GM23338 (cell line): Measurements from ENCODE around the gene IMMP2L. TPM values are rescaled to one million over a fixed set of nuclear protein-coding genes. Genes with fewer than 3 reads are reported as not detected.
A peak's percentile ranks its signal among the peaks of the same experiment; 100 is the strongest.
"Not testable (repeated sequence)": the region's sequence is repeated elsewhere in the genome, so short reads cannot be mapped to it uniquely, and the experiment has no call there.

ENCODE experiments used
- ATAC-seq: fragments of 200-7000 bp; cut with Tn5 transposase; 3 replicates; pipeline ENCODE4 v1.9.1; 2020
- DNase-seq: peaks from one replicate; pipeline ENCODE4 v3.0.0-alpha.2; 2015; ENCODE audit warnings: low spot score
- H2AFZ ChIP-seq: fragments of 200-600 bp; sonication (generic); 2 replicates; pipeline ENCODE4 v1.8.0; 2016; ENCODE audit warnings: antibody characterized with exemption, mild to moderate bottlenecking, moderate library complexity
- H3F3A ChIP-seq: fragments of 200-600 bp; sonication (generic); replicated peaks from 2 replicates; pipeline ENCODE4 v1.8.0; 2017; ENCODE audit warnings: antibody characterized with exemption, mixed run types, low read depth
- H3K27ac ChIP-seq: fragments of 200-600 bp; sonication (generic); 2 replicates; pipeline ENCODE4 v1.6.1; 2016; ENCODE audit warnings: low read depth
- H3K27me3 ChIP-seq: fragments of 200-600 bp; sonication (generic); 2 replicates; pipeline ENCODE4 v1.8.0; 2016; ENCODE audit warnings: mild to moderate bottlenecking, mixed run types, moderate library complexity; ENCODE audit not compliant: insufficient read depth
- H3K36me3 ChIP-seq: fragments of 200-600 bp; sonication (generic); 2 replicates; pipeline ENCODE4 v1.8.0; 2016; ENCODE audit warnings: mild to moderate bottlenecking; ENCODE audit not compliant: insufficient read depth
- H3K4me1 ChIP-seq: fragments of 200-600 bp; sonication (generic); 2 replicates; pipeline ENCODE4 v1.8.0; 2016; ENCODE audit warnings: mild to moderate bottlenecking, moderate library complexity; ENCODE audit not compliant: insufficient read depth
- H3K4me2 ChIP-seq: fragments of 200-600 bp; sonication (generic); 2 replicates; pipeline ENCODE4 v1.7.1; 2017; ENCODE audit warnings: mixed run types
- H3K4me3 ChIP-seq: fragments of 200-600 bp; sonication (generic); 2 replicates; pipeline ENCODE4 v1.6.1; 2016; ENCODE audit warnings: mixed run types
- H3K79me2 ChIP-seq: fragments of 200-600 bp; sonication (generic); replicated peaks from 2 replicates; pipeline ENCODE4 v1.8.0; 2017; ENCODE audit warnings: mild to moderate bottlenecking; ENCODE audit not compliant: insufficient read depth
- H3K9me2 ChIP-seq: fragments of 200-600 bp; sonication (generic); 2 replicates; pipeline ENCODE4 v1.8.0; 2017; ENCODE audit not compliant: insufficient read depth
- H4K20me1 ChIP-seq: fragments of 200-600 bp; sonication (generic); replicated peaks from 2 replicates; pipeline ENCODE4 v1.8.0; 2017; ENCODE audit warnings: mild to moderate bottlenecking; ENCODE audit not compliant: insufficient read depth
- H3K27ac Mint-ChIP-seq: 2 replicates; pipeline ENCODE4 v1.8.0; 2020; ENCODE audit warnings: inconsistent platforms, mild to moderate bottlenecking, moderate library complexity, mixed read lengths
- H3K27me3 Mint-ChIP-seq: 3 replicates; pipeline ENCODE4 v1.8.0; 2022; ENCODE audit warnings: low read depth, mild to moderate bottlenecking, moderate library complexity, mixed read lengths, inconsistent platforms; ENCODE audit not compliant: insufficient read depth, poor library complexity
- H3K36me3 Mint-ChIP-seq: 3 replicates; pipeline ENCODE4 v1.8.0; 2021; ENCODE audit warnings: low read depth, mild to moderate bottlenecking, inconsistent platforms, moderate library complexity, mixed read lengths
- H3K4me1 Mint-ChIP-seq: 3 replicates; pipeline ENCODE4 v1.8.0; 2020; ENCODE audit warnings: mild to moderate bottlenecking, inconsistent platforms, mixed read lengths
- H3K4me3 Mint-ChIP-seq: 3 replicates; pipeline ENCODE4 v1.8.0; 2021; ENCODE audit warnings: moderate library complexity, mild to moderate bottlenecking, inconsistent platforms, mixed read lengths
- H3K9me3 Mint-ChIP-seq: 3 replicates; pipeline ENCODE4 v1.8.0; 2020; ENCODE audit warnings: moderate library complexity, mild to moderate bottlenecking, inconsistent platforms, mixed read lengths
- EZH2phosphoT487 ChIP-seq: fragments of 200-600 bp; sonication (generic); IDR thresholded peaks from one replicate; pipeline ENCODE4 v1.8.1; 2018; ENCODE audit warnings: antibody characterized with exemption; ENCODE audit not compliant: unreplicated experiment
- JUNB ChIP-seq: IDR thresholded peaks from one replicate; pipeline ENCODE4 v1.6.1; 2016; ENCODE audit warnings: antibody characterized with exemption; ENCODE audit not compliant: unreplicated experiment
- NANOG ChIP-seq: IDR thresholded peaks from 2 replicates; pipeline ENCODE4 v1.6.1; 2016; ENCODE audit warnings: antibody characterized with exemption, borderline replicate concordance
- POLR2AphosphoS5 ChIP-seq: IDR thresholded peaks from 2 replicates; pipeline ENCODE4 v1.6.1; 2016; ENCODE audit warnings: antibody characterized with exemption, low read depth
- REST ChIP-seq: IDR thresholded peaks from one replicate; pipeline ENCODE4 v1.6.1; 2018; ENCODE audit warnings: antibody characterized with exemption; ENCODE audit not compliant: unreplicated experiment
- STAT1 ChIP-seq: IDR thresholded peaks from one replicate; pipeline ENCODE4 v1.6.1; 2016; ENCODE audit warnings: antibody characterized with exemption; ENCODE audit not compliant: unreplicated experiment
- ZNF331 ChIP-seq: fragments of 250-450 bp; sonication (Bioruptor Pico); IDR thresholded peaks from 2 replicates; pipeline ENCODE4 v1.5.0; 2020; ENCODE audit warnings: low read depth, mild to moderate bottlenecking, moderate library complexity
- ZNF462 ChIP-seq: fragments of 250-450 bp; sonication (Bioruptor Pico); IDR thresholded peaks from 2 replicates; pipeline ENCODE4 v1.5.0; 2020; ENCODE audit warnings: mild to moderate bottlenecking, moderate library complexity
- polyA plus RNA-seq: library from polyadenylated mRNA; unstranded; fragments of >200 nt; fragmentation: Nextera tagmentation; extraction: Ambion mirVana; gene quantifications from 2 replicates; pipeline ENCODE4 v1.2.1, GENCODE V29; 2016
- total RNA-seq: library from RNA; depleted of rRNA; stranded (reverse); fragments of >200 nt; shearing (Covaris generic); gene quantifications from 2 replicates; pipeline ENCODE4 v1.2.3, GENCODE V29; 2014

Gene IMMP2L
- total and polyA plus RNA-seq, 2 experiments from 2014 or later = 7.3 to 14.0 TPM

GRCh38 chr7:111251365-111251764, 310.9 kb downstream of the IMMP2L start:
- not testable (repeated sequence) for H3K9me2 ChIP-seq, ATAC-seq, H3K27ac ChIP-seq, H3K9me3 Mint-ChIP-seq, H3F3A ChIP-seq, H3K27me3 ChIP-seq, DNase-seq, H3K79me2 ChIP-seq, H3K4me3 Mint-ChIP-seq, H3K27ac Mint-ChIP-seq, H3K36me3 ChIP-seq, H3K27me3 Mint-ChIP-seq, H3K4me3 ChIP-seq, H3K4me2 ChIP-seq, H3K4me1 ChIP-seq, H2AFZ ChIP-seq, H3K36me3 Mint-ChIP-seq, H4K20me1 ChIP-seq
- peaks cover 13% of the 10 kb centered on the region for H3K4me1 Mint-ChIP-seq

- H3K9me3 Mint-ChIP-seq, H3K27me3 Mint-ChIP-seq, H3K4me3 Mint-ChIP-seq, H3K79me2 ChIP-seq, H4K20me1 ChIP-seq, H3K27me3 ChIP-seq, H3K4me1 ChIP-seq, DNase-seq, H3K27ac ChIP-seq, H3K36me3 Mint-ChIP-seq, ATAC-seq, H2AFZ ChIP-seq, H3K9me2 ChIP-seq, H3K4me2 ChIP-seq, H3K4me3 ChIP-seq, H3K27ac Mint-ChIP-seq, H3K36me3 ChIP-seq, H3F3A ChIP-seq: not testable (repeated sequence)
- H3K4me1 Mint-ChIP-seq = peaks cover 13% of the 10 kb centered on the region
Measured at GRCh38 chr7:111249807-111250206, 312.5 kb downstream of the IMMP2L start.

- Histone ChIP-seq H3K79me2 (no peaks in the 10 kb centered on the region), H3K36me3 (no peaks in the 10 kb centered on the region), H3K9me2 (no peaks in the 10 kb centered on the region), H3F3A (no peaks in the 10 kb centered on the region), H4K20me1 (no peaks in the 10 kb centered on the region), H3K4me1 (peaks cover 17% of the 10 kb centered on the region), H3K27ac (no peak overlapping the region), H3K27me3 (no peaks in the 10 kb centered on the region), H3K4me2 (no peak overlapping the region), H2AFZ (no peak overlapping the region), H3K4me3 (no peak overlapping the region)
- H3K36me3 Mint-ChIP-seq = no peaks in the 10 kb centered on the region
- H3K9me3 Mint-ChIP-seq = no peaks in the 10 kb centered on the region
- no peaks in the 10 kb centered on the region for H3K27me3 Mint-ChIP-seq
- H3K27ac Mint-ChIP-seq = peak overlapping the region; percentile 22; the same call in 1 of the 2 replicates
- DNase-seq = no peak
- H3K4me1 Mint-ChIP-seq = peaks cover 25% of the 10 kb centered on the region
- no peak overlapping the region for H3K4me3 Mint-ChIP-seq
- ATAC-seq = no peak
- TF ChIP-seq STAT1 (no peak), ZNF462 (CRISPR knock-in tag) (no peak), REST (no peak), POLR2AphosphoS5 (no peak), EZH2phosphoT487 (no peak), ZNF331 (CRISPR knock-in tag) (no peak), JUNB (no peak), NANOG (no peak)
Measured at GRCh38 chr7:111242141-111242755, 320.0 kb downstream of the IMMP2L start.
